ENCODE data around the gene SYT1.

GRCh38 chr12:78881685-78882084 lies 17.1 kb downstream of the SYT1 start:
- TF ChIP-seq CTCF (conservative IDR thresholded peaks at IDR 0.05; ENCODE audit: low read depth in 2 of 2) (no peak), POLR2AphosphoS5 (IDR thresholded peaks at IDR 0.05; ENCODE audit: low read depth) (no peak), JUNB (IDR thresholded peaks at IDR 0.05; ENCODE audit: unreplicated experiment) (no peak), CREB1 (CRISPR knock-in tag; IDR thresholded peaks at IDR 0.05; ENCODE audit: low read depth) (no peak), REST (IDR thresholded peaks at IDR 0.05; ENCODE audit: unreplicated experiment) (no peak), EZH2 (IDR thresholded peaks at IDR 0.05; ENCODE audit: low read depth, unreplicated experiment) (no peak), STAT1 (IDR thresholded peaks at IDR 0.05; ENCODE audit: unreplicated experiment) (no peak), ETS1 (IDR thresholded peaks at IDR 0.05) (no peak), NANOG (IDR thresholded peaks at IDR 0.05; ENCODE audit: borderline replicate concordance) (no peak), EZH2phosphoT487 (IDR thresholded peaks at IDR 0.05; ENCODE audit: unreplicated experiment) (no peak), ZNF331 (CRISPR knock-in tag; IDR thresholded peaks at IDR 0.05; ENCODE audit: low read depth) (no peak), ZNF114 (CRISPR knock-in tag; IDR thresholded peaks at IDR 0.05) (no peak), ZNF462 (CRISPR knock-in tag; IDR thresholded peaks at IDR 0.05) (no peak)
